Suprapubic skin (tissue), 3 donors: ENCODE results near the gene DNAH17.

ENCODE experiments used
- EP300 ChIP-seq: sonication (generic); formaldehyde crosslinking; IDR thresholded peaks from one replicate; pipeline ENCODE4 v1.6.1; 2017; ENCODE audit warnings: antibody characterized with exemption
- TF ChIP-seq, protein P1 (sequence below), 2 donors: fragments of 200-600 bp in 1 of 2; fragments of 450-650 bp in 1 of 2; sonication (generic) in 1 of 2; IDR thresholded peaks; one replicate each; pipeline ENCODE4 v1.5.1; 2016 to 2019; ENCODE audit warnings: antibody characterized with exemption in 2 of 2, mild to moderate bottlenecking in 1 of 2, moderate library complexity in 1 of 2

DNA sequence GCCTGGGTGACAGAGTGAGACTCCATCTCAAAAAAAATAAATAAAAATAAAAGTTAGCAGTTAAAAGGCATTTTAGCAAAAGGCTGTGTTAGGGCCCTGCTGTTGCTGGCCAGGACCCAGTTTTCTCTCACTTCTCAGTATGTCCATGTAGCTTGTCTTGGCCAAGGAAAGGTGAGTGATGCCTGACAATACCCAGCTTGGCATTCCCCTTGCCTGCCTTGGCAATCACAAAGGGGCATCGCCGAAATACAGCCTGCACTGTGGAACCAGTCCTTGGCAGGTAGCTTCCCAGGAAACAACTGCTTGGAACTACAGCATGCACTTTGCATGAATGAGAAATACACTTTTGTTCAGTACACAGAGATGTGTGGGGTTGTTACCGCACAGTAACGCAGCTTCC lies 61.7 kb downstream of the DNAH17 start:
- no peak for TF ChIP-seq EP300
- TF ChIP-seq, protein P1, sequence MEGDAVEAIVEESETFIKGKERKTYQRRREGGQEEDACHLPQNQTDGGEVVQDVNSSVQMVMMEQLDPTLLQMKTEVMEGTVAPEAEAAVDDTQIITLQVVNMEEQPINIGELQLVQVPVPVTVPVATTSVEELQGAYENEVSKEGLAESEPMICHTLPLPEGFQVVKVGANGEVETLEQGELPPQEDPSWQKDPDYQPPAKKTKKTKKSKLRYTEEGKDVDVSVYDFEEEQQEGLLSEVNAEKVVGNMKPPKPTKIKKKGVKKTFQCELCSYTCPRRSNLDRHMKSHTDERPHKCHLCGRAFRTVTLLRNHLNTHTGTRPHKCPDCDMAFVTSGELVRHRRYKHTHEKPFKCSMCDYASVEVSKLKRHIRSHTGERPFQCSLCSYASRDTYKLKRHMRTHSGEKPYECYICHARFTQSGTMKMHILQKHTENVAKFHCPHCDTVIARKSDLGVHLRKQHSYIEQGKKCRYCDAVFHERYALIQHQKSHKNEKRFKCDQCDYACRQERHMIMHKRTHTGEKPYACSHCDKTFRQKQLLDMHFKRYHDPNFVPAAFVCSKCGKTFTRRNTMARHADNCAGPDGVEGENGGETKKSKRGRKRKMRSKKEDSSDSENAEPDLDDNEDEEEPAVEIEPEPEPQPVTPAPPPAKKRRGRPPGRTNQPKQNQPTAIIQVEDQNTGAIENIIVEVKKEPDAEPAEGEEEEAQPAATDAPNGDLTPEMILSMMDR (IDR thresholded peaks at IDR 0.05): no peak
